GM12891 (cell line): ENCODE results near the gene TCN2.

Experiments
- POLR2A ChIP-seq: IDR thresholded peaks from 2 replicates; pipeline ENCODE4 v1.6.1; 2011; ENCODE audit warnings: low read depth, low read length, control low read depth
- TAF1 ChIP-seq: IDR thresholded peaks from 2 replicates; pipeline ENCODE4 v1.6.1; 2011; ENCODE audit warnings: low read depth, low read length, control low read depth

- TF ChIP-seq POLR2A = no peak
- no peak for TF ChIP-seq TAF1
These were observed 3.3 kb downstream of the TCN2 start for GRCh38 chr22:30610299-30610698.
